Measurements from ENCODE around the gene IL20.

IL20 gene

DNA sequence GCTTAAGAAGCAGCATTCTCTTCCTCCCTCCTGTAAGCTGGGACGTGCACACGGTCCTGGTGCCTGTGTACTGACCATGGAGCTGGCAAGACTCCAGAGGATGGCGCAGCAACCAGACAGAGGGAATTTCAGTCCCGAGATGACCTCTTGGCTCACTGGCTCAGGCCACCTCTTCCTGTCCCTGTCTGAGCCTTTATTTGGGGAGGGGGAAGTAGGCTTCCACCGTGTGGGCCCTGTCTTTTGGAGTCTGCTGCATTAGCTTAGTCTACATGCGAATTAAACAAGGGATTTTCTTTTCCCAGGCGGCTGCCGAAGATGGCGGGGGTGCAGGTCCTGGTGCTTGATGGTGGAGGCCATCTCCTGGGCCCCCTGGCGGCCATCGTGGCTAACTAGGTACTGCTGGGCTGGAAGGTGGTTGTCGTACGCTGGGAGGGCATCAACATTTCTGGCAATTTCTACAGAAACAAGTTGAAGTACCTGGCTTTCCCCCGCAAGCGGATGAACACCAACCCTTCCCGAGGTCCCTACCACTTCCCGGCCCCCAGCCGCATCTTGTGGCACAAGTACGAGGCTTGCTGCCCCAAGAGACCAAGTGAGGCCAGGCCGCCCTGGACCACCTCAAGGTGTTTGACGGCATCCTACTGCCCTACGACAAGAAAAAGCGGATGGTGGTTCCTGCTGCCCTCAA, 42.0 kb downstream of the IL20 start:
- Histone ChIP-seq H3K4me1 (ENCODE audit: control insufficient read depth, low read depth, low read length) (peaks cover 4% of the 10 kb centered on the region), H3K9me3 (ENCODE audit: control insufficient read depth, low read depth, low read length) (no peaks in the 10 kb centered on the region), H3K27ac (ENCODE audit: low read length) (no peak overlapping the region), H3K36me3 (ENCODE audit: control insufficient read depth, low read depth, low read length) (no peaks in the 10 kb centered on the region), H3K4me3 (ENCODE audit: low read length) (no peak overlapping the region), H3K27me3 (ENCODE audit: control insufficient read depth, insufficient read depth, low read length) (peaks cover 42% of the 10 kb centered on the region), H3K9ac (ENCODE audit: low read length) (no peak overlapping the region)

GRCh38 chr1:206908038-206908437, 42.6 kb downstream of the IL20 start:
- no peak overlapping the region for H3K27ac ChIP-seq (ENCODE audit: low read length)
- peaks cover 4% of the 10 kb centered on the region for H3K4me1 ChIP-seq (ENCODE audit: control insufficient read depth, low read depth, low read length)
- H3K9me3 ChIP-seq (ENCODE audit: control insufficient read depth, low read depth, low read length), result no peaks in the 10 kb centered on the region
- H3K9ac ChIP-seq (ENCODE audit: low read length), result no peak overlapping the region
- no peaks in the 10 kb centered on the region for H3K36me3 ChIP-seq (ENCODE audit: control insufficient read depth, low read depth, low read length)
- H3K4me3 ChIP-seq (ENCODE audit: low read length), result no peak overlapping the region
- peaks cover 42% of the 10 kb centered on the region for H3K27me3 ChIP-seq (ENCODE audit: control insufficient read depth, insufficient read depth, low read length)

- H3K9me3 ChIP-seq (ENCODE audit: control insufficient read depth, low read depth, low read length), result no peaks in the 10 kb centered on the region
- H3K4me3 ChIP-seq (ENCODE audit: low read length), result peak overlapping the region; percentile 63
- H3K27me3 ChIP-seq (ENCODE audit: control insufficient read depth, insufficient read depth, low read length), result peaks cover 42% of the 10 kb centered on the region
- no peak overlapping the region for H3K27ac ChIP-seq (ENCODE audit: low read length)
- H3K36me3 ChIP-seq (ENCODE audit: control insufficient read depth, low read depth, low read length), result no peaks in the 10 kb centered on the region
- H3K9ac ChIP-seq (ENCODE audit: low read length), result peak overlapping the region; percentile 23
- H3K4me1 ChIP-seq (ENCODE audit: control insufficient read depth, low read depth, low read length), result peaks cover 4% of the 10 kb centered on the region
Measured at GRCh38 chr1:206909161-206909882, 43.9 kb downstream of the IL20 start.

DNA sequence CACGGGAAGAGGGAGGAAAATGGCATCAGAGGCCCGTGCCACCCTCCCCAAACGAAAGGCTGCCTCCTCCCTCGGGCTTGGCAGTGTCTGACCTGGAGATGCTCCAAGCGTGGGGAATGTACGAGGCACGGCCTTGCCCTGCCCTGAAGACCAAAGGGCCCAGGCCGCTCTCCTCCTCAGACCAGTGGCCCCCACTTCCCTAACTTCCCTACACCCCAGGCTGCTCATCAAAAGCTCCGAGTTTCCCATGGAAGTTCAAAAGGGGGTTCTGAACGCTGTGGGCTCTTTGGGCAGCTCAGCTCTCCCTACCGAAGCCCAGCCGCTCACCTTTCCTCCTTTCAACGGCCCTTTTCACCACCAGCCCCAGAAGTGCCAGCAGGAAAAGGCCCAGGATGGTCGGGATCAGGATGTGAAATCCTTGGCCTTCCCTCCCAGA, 44.5 kb downstream of the IL20 start:
- H3K27ac ChIP-seq (ENCODE audit: low read length), result no peak overlapping the region
- no peaks in the 10 kb centered on the region for H3K9me3 ChIP-seq (ENCODE audit: control insufficient read depth, low read depth, low read length)
- H3K9ac ChIP-seq (ENCODE audit: low read length), result peak overlapping the region; percentile 23
- no peaks in the 10 kb centered on the region for H3K36me3 ChIP-seq (ENCODE audit: control insufficient read depth, low read depth, low read length)
- peaks cover 42% of the 10 kb centered on the region for H3K27me3 ChIP-seq (ENCODE audit: control insufficient read depth, insufficient read depth, low read length)
- peaks cover 4% of the 10 kb centered on the region for H3K4me1 ChIP-seq (ENCODE audit: control insufficient read depth, low read depth, low read length)
- peak overlapping the region; percentile 63 for H3K4me3 ChIP-seq (ENCODE audit: low read length)

GRCh38 chr1:206911064-206911663, 45.7 kb downstream of the IL20 start:
- peaks cover 40% of the 10 kb centered on the region for H3K27me3 ChIP-seq (ENCODE audit: control insufficient read depth, insufficient read depth, low read length)
- H3K36me3 ChIP-seq (ENCODE audit: control insufficient read depth, low read depth, low read length), result no peaks in the 10 kb centered on the region
- H3K4me1 ChIP-seq (ENCODE audit: control insufficient read depth, low read depth, low read length), result peaks cover 4% of the 10 kb centered on the region
- no peak overlapping the region for H3K4me3 ChIP-seq (ENCODE audit: low read length)
- H3K9me3 ChIP-seq (ENCODE audit: control insufficient read depth, low read depth, low read length), result no peaks in the 10 kb centered on the region
- H3K27ac ChIP-seq (ENCODE audit: low read length), result no peak overlapping the region
- no peak overlapping the region for H3K9ac ChIP-seq (ENCODE audit: low read length)

DNA sequence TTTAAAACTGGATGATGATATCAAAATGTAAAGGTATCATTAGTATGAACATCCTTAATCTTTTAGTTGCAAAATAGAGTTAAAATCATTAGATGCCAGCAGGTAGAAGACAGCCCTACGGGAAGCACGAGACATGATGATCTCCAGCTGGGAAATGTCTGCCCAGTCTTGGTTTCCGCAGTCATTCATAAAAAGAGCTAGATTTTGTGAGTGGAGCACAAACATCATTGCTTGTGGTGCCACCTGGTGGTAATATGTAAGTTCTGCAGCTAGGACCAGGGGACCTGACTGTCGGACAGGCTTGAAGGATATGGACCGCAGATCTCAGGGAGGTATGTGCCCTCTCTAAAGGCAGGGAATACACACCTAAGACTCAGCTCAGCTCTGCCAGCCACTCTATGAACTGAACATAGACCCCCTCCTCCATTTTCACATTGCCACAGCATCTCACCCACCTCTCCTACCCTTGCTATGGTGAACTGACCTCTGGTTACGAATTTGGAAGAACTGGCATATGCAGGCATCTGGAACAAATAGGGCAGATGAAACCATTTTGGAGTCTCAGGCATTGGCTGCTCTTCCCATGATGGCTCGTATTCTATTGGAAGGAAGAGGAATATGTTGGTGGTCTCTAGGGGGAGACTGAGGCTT, 47.1 kb downstream of the IL20 start:
- Histone ChIP-seq H3K9ac (ENCODE audit: low read length) (no peak overlapping the region), H3K27me3 (ENCODE audit: control insufficient read depth, insufficient read depth, low read length) (peaks cover 35% of the 10 kb centered on the region), H3K36me3 (ENCODE audit: control insufficient read depth, low read depth, low read length) (no peaks in the 10 kb centered on the region), H3K4me3 (ENCODE audit: low read length) (no peak overlapping the region), H3K4me1 (ENCODE audit: control insufficient read depth, low read depth, low read length) (peaks cover 4% of the 10 kb centered on the region), H3K9me3 (ENCODE audit: control insufficient read depth, low read depth, low read length) (no peaks in the 10 kb centered on the region), H3K27ac (ENCODE audit: low read length) (no peak overlapping the region)

DNA sequence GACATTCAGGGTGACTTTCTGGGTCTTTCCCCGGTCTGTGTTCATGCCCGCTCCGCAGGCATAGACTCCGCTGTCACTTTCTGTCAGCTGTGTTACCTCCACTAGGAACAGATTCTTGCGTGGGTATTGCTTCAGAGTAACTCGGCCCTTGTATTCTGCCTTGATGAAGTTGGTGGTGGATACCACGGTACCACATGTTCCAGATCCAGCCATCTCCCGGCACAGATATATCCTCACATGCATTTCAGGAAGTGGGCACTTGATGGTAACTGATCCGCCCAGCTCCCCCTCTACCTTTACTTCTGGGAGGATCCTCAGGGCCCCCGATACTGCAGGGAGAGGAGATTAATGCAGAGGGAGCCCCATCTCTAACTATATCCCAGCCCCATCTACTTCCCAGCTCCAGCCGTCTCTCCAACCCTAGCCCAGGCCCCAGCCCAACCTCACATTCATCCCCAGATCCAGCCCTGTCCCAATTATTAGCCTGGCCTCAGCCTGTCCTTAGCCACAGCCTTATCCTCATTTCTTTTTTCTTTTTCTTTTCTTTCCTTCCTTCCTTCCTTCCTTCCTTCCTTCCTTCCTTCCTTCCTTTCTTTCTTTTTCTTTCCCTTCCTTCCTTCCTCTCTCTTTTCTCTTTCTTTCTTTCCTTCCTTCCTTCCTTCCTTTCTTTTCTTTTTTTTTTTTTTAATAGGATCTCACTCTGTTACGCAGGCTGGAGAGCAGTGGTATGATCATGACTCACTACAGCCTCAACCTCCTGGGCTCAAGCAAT, 48.5 kb downstream of the IL20 start:
- H3K9ac ChIP-seq (ENCODE audit: low read length), result no peak overlapping the region
- H3K9me3 ChIP-seq (ENCODE audit: control insufficient read depth, low read depth, low read length), result no peaks in the 10 kb centered on the region
- H3K27me3 ChIP-seq (ENCODE audit: control insufficient read depth, insufficient read depth, low read length), result peaks cover 21% of the 10 kb centered on the region
- H3K4me1 ChIP-seq (ENCODE audit: control insufficient read depth, low read depth, low read length), result peaks cover 1% of the 10 kb centered on the region
- no peaks in the 10 kb centered on the region for H3K36me3 ChIP-seq (ENCODE audit: control insufficient read depth, low read depth, low read length)
- H3K4me3 ChIP-seq (ENCODE audit: low read length), result no peak overlapping the region
- H3K27ac ChIP-seq (ENCODE audit: low read length), result no peak overlapping the region

DNA sequence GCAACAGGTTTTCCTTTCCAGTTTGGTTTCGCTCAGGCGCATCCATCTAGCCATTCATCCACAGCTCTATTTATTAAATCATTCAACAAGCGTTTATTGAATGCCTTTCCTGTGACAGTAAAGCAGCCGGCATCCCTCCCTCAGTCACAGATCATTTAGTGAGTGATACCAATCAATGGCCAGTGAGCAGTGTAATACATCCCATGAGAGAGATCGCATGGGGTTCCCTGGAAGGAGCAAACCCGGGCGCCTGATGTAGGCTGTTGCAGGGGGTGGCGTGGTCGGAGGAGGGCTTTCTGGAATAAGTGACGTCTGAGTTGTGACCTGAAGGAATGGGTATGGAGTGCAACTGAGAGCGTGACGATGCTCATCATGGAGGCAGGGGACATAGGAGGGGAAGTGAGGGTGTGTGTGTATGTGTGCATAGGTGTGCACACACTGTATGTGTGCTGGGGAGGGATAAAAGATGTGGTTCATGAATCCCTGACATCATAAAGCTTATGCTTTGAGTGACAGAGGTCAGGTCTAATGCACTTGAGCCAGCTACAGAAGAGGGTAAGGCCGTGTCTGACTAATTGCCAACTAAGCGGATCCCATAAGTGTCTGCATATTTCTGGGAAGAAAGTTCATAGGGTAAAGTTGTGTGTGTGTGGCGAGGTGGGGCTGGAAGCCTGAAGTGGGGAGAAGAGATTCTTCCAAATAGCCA, 49.8 kb downstream of the IL20 start:
- no peak overlapping the region for H3K4me3 ChIP-seq (ENCODE audit: low read length)
- no peaks in the 10 kb centered on the region for H3K9me3 ChIP-seq (ENCODE audit: control insufficient read depth, low read depth, low read length)
- no peak overlapping the region for H3K9ac ChIP-seq (ENCODE audit: low read length)
- no peaks in the 10 kb centered on the region for H3K36me3 ChIP-seq (ENCODE audit: control insufficient read depth, low read depth, low read length)
- H3K27ac ChIP-seq (ENCODE audit: low read length), result no peak overlapping the region
- H3K4me1 ChIP-seq (ENCODE audit: control insufficient read depth, low read depth, low read length), result no peaks in the 10 kb centered on the region
- H3K27me3 ChIP-seq (ENCODE audit: control insufficient read depth, insufficient read depth, low read length), result peaks cover 8% of the 10 kb centered on the region

DNA sequence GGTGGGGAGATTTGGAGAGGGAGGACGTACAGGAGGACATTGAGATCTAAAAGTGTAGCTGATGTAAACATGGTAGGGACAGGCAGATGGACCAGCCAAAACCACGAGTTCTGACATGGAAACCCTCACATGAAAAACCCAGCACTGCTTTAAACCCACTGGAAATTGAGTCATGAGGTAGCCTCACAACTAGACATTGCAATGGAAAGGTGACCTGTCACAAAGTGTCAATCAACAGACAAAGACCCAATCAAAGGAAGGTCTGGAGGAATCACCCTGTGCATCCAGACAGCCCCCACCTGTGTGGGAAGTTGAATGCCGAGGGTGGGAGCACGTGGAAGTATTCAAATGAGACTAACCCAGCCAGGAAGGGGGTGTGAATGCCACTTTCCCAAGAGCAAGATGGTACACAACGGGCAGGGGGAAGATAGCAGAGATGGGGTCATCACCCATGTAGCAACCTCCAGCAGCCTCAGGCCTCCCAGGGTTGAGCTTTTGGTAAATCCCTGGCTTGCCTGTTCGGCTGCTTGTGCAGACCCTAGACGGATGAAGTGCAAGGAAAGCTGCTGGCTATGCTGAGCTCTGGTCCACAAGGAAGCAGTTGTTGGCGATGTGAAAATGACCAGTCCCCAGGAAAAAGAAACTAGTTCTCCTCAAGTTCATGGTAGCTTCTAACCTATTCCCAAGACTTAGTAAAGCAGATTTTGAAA, 50.7 kb downstream of the IL20 start:
- Histone ChIP-seq H3K9ac (ENCODE audit: low read length) (no peak overlapping the region), H3K27ac (ENCODE audit: low read length) (no peak overlapping the region), H3K36me3 (ENCODE audit: control insufficient read depth, low read depth, low read length) (no peaks in the 10 kb centered on the region), H3K4me3 (ENCODE audit: low read length) (no peak overlapping the region), H3K9me3 (ENCODE audit: control insufficient read depth, low read depth, low read length) (no peaks in the 10 kb centered on the region), H3K4me1 (ENCODE audit: control insufficient read depth, low read depth, low read length) (no peaks in the 10 kb centered on the region), H3K27me3 (ENCODE audit: control insufficient read depth, insufficient read depth, low read length) (no peaks in the 10 kb centered on the region)

DNA sequence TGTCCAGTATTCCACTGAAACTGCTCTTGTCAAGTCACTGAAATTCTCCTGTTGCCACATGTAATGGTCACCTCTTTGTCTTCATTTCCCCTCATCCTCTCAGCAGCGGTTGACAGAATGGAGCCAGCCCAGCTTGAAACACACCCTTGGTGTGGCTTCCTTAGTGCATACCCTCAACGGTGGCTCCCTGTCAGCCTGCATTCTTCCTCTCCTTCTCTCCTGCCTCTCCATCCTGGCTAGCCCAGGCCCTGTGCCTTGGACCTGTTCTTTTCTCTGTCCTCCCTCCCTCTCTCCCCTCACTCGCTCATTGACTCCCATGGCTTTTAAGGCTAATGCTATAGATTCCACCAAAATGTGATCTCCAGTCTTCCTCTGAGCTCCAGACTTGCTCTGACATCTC, 52.7 kb downstream of the IL20 start:
- Histone ChIP-seq H3K4me3 (ENCODE audit: low read length) (no peak overlapping the region), H3K27ac (ENCODE audit: low read length) (no peak overlapping the region), H3K27me3 (ENCODE audit: control insufficient read depth, insufficient read depth, low read length) (no peaks in the 10 kb centered on the region), H3K9me3 (ENCODE audit: control insufficient read depth, low read depth, low read length) (no peaks in the 10 kb centered on the region), H3K4me1 (ENCODE audit: control insufficient read depth, low read depth, low read length) (no peaks in the 10 kb centered on the region), H3K9ac (ENCODE audit: low read length) (no peak overlapping the region), H3K36me3 (ENCODE audit: control insufficient read depth, low read depth, low read length) (no peaks in the 10 kb centered on the region)
